H1 (cell line): ENCODE measurements around the gene KIF13A. TPM values are rescaled to one million over a fixed set of nuclear protein-coding genes. Genes with fewer than 3 reads are reported as not detected.

Experiments used
- ASH2L ChIP-seq: fragments of 200-600, 300-600 bp; sonication (generic); IDR thresholded peaks from one replicate; pipeline ENCODE4 v1.7.1; 2017; ENCODE audit warnings: low read length
- KDM5A ChIP-seq: fragments of 200-600 bp; IDR thresholded peaks from 2 replicates; pipeline ENCODE4 v1.7.1; 2012; ENCODE audit warnings: mild to moderate bottlenecking, low read length, inconsistent platforms, mixed read lengths
- POLR2AphosphoS5 ChIP-seq: IDR thresholded peaks from 2 replicates; pipeline ENCODE4 v1.6.1; 2011; ENCODE audit warnings: low read depth, low read length
- RBBP5 ChIP-seq: IDR thresholded peaks from 2 replicates; pipeline ENCODE4 v1.7.1; 2012; ENCODE audit warnings: low read depth, mild to moderate bottlenecking, inconsistent platforms, low read length, moderate library complexity, borderline replicate concordance
- RNF2 ChIP-seq: fragments of 200-900, 300-1000 bp; sonication (generic); IDR thresholded peaks from 2 replicates; pipeline ENCODE4 v1.7.1; 2016; ENCODE audit warnings: borderline replicate concordance, low read depth, mild to moderate bottlenecking, antibody characterized with exemption, low read length; ENCODE audit not compliant: poor library complexity, severe bottlenecking; ENCODE audit errors: missing control alignments
- SP2 ChIP-seq: IDR thresholded peaks from 2 replicates; pipeline ENCODE4 v1.6.1; 2012; ENCODE audit warnings: mild to moderate bottlenecking, low read length, inconsistent platforms
- polyA plus RNA-seq, 7 experiments: library from polyadenylated mRNA; depleted of rRNA in 3 of 7; stranded (reverse) in 5 of 7; unstranded in 2 of 7; fragments of >200 nt in 5 of 7; fragments of 200-250 nt in 2 of 7; gene quantifications; 1 replicate in 5 of 7; 2 replicates in 1 of 7; 4 replicates in 1 of 7; pipeline versions ENCODE4 v1.2.1 to v1.2.3, GENCODE V29; 2011 to 2013; ENCODE audit warnings: missing spikeins in 2 of 7, mixed read lengths in 2 of 7
- total RNA-seq: library from RNA; stranded (reverse); fragmentation: NEBNext Ultra II Directional; extraction: Animal tissue kit (Norgen Biotek cat#: 25700); gene quantifications from 2 replicates; pipeline ENCODE4 v1.2.1, GENCODE V29; 2021

KIF13A gene
- total and polyA plus RNA-seq, 2 of the 8 experiments (the other 6 are each of a cell fraction or from before 2014, with no cell fraction given), result 14.7 to 40.8 TPM

GRCh38 chr6:17974570-17975368 is 12.7 kb downstream of the KIF13A start (continued):
- TF ChIP-seq POLR2AphosphoS5 (no peak), RNF2 (no peak), ASH2L (no peak), KDM5A (no peak), SP2 (no peak), RBBP5 (no peak)
